Hippocampal formation (tissue), 2 donors: ENCODE results near the gene PXN.

ENCODE experiments used
- DNase-seq, 2 donors: peaks; one replicate each; lab custom pipeline; 2025; lab: John Stamatoyannopoulos, UW

The PXN gene

GRCh38 chr12:120265473-120266179 lies at the start of gene PXN:
TSS of gene PXN (minus strand) at chr12:120265730. CDS start at chr12:120265629, 101 bp downstream.
- peak; percentile 74 to 76 for DNase-seq

GRCh38 chr12:120314220-120314619 lies 48.7 kb upstream of the PXN start:
- DNase-seq = no peak

DNA sequence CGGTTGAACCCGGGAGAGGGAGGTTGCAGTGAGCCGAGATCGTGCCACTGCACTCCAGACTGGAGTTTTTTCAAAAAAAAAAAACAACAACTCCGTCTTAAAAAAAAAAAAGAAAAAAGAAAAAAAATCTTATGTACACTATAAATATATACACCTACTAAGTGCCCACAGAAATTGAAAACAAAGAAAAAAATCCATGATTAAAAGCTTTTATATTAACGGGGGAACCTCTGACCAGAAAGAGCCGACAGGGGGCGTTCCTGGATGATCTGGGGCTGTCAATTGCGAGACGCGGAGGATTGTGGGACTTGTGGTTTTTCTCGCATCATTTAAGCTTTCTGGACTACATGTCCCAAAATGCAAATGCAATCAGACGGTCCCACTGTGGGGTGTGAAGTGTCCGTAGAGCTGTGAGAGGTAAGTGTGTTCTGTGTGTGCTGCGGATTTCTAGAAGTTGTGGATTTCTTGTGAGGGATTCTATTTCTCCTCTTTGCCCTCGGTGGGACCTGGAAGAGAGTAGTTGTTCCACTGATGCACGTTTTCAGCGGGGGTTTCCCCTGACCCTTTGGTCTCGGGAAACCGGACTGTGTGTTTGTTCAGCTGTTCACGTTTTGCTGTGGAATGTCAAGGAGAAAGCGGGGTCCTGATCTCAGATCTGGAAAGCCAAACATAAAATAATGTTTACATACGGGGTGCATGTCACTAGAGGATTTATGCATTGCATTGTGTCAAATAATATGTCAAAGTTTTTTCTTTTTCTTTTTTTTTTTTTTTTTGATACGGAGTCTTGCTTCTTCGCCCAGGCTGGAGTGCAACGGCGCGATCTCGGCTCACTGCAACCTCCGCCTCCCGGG lies 36.7 kb upstream of the PXN start, which contains the start of gene SIRT4:
TSS of gene SIRT4 (plus strand) at position 360 of the 854 bp plus-strand sequence. CDS start 1,241 bp downstream, outside the sequence.
- DNase-seq = peak; percentile 81 to 95

- peak; percentile 66 to 91 for DNase-seq
These were observed 27.4 kb upstream of the PXN start, which contains the start of gene RNU4-1 for GRCh38 chr12:120292661-120293531. TSS of gene RNU4-1 (minus strand) at chr12:120293237.

GRCh38 chr12:120292411-120292660 lies 26.8 kb upstream of the PXN start:
- no peak for DNase-seq

- DNase-seq = no peak
These were observed 25.2 kb upstream of the PXN start for GRCh38 chr12:120290609-120291305.

GRCh38 chr12:120287491-120287890 lies 22.0 kb upstream of the PXN start:
- DNase-seq = no peak

GRCh38 chr12:120286768-120287490 lies 21.4 kb upstream of the PXN start:
- DNase-seq = no peak

DNA sequence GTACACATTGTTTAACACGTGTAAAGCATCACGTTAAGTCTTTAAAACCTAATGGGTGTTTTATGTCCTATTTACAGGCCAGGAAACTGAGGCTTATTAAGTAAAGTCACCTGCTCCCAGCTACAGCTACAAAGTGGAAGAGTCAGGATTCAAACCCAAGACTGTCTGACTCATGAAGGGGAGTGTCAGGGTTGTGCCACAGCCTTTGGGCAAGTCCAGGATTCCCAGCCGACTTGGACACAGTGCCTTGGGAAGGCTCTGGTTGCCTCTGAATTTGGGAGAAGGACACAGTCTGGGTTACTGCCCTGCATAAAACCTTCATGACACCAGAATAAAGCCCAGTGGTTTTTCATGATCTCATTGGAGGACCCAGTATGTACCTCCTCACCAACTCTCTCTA lies 18.9 kb upstream of the PXN start:
- DNase-seq = no peak

GRCh38 chr12:120283318-120283717 lies 17.8 kb upstream of the PXN start:
- DNase-seq = no peak

DNA sequence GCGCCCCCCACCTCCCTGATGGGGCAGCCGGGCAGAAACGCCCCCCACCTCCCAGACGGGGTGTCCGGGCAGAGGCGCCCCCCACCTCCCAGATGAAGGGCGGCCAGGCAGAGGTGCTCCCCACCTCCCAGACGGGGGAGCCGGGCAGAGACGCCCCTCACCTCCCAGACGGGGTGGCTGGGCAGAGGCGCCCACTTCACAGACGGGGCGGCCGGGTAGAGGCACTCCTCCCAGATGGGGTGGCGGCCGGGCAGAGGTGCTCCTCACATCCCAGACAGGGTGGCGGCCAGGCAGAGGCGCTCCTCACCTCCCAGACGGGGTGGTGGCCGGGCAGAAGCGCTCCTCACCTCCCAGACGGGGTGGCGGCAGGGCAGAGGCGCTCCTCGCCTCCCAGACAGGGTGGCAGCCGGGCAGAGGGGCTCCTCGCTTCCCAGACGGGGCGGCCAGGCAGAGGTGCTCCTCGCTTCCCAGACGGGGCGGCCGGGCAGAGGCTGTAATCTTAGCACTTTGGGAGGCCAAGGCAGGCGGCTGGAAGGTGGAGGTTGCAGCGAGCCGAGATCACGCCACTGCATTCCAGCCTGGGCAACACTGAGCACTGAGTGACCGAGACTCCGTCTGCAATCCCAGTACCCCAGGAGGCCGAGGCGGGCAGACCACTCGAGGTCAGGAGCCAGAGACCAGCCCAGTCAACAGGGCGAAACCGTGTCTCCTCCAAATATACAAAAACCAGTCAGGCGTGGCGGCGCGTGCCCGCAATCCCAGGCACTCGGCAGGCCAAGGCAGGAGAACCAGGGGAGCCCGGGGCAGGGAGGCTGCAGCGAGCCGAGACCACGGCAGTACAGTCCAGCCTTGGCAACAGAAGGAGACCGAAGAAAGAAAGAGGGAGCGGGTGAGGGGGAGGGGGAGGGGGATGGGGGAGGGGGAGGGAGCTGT lies 12.9 kb upstream of the PXN start:
- DNase-seq = no peak

DNA sequence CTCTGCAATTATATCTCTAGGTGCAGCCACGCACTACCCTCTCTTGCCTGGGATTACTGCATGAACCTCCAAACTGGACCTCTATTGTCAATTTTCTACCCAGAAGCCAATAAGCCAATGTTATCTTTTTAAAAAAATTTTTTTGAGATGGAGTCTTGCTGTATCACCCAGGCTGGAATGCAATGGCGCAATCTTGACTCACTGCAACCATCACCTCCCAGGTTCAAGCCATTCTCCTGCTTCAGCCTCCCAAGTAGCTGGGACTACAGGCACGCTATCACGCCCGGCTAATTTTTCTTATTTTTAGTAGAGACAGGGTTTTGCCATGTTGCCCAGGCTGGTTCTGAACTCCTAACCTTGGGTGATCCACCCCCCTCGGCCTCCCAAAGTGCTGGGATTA lies 11.2 kb upstream of the PXN start:
- no peak for DNase-seq

DNA sequence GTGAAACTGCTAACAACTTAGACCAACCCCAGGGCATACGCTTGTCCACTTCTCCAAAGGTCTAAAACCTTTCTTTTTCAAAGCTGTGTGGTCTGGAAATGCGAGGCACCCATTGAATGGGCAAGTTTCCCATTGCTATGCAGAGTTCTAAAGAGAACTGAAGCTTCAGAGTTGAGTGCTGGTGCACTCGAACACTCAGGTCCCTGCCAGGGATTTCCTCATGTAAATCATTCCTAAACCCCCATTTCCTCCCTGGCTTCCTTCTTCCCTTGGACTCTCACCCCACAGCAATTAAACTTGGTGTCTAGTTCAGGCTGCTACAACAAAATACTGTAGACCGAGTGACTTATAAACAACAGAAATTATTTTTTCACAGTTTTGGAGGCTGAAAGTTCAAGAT lies 2.2 kb upstream of the PXN start:
- no peak for DNase-seq

DNA sequence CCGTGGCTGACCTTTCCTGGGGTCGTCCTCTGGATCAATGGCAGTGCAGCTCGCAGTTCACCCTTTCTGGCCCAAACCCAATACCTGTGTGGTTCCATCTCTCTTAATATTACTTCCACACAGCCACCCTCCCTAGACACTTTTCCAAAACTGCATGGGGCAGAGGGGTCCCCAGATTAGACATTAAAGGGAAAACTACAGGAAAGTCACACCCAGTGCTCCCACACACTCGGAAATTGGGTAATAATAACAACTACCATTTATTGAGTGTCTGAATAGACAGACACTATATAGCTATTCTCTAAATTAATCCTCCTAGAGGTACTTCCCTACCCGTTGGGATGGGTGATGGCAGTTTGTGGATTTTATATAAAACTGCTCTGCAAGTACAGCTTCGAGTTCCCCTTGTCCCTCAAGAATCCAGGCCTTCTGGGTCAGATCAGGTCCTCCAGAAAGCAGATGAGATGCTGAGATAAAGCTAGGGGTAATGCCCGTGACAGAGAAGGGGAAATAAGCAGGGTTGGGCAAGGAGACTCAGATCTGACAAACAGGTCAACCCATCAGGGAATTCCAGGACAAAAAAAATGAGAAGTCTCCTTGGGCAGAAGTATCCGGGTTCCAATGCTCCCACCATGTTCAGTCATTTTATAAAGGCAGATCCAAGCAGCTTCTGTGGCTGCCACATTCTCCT lies 795 bp upstream of the PXN start:
- DNase-seq = no peak

DNA sequence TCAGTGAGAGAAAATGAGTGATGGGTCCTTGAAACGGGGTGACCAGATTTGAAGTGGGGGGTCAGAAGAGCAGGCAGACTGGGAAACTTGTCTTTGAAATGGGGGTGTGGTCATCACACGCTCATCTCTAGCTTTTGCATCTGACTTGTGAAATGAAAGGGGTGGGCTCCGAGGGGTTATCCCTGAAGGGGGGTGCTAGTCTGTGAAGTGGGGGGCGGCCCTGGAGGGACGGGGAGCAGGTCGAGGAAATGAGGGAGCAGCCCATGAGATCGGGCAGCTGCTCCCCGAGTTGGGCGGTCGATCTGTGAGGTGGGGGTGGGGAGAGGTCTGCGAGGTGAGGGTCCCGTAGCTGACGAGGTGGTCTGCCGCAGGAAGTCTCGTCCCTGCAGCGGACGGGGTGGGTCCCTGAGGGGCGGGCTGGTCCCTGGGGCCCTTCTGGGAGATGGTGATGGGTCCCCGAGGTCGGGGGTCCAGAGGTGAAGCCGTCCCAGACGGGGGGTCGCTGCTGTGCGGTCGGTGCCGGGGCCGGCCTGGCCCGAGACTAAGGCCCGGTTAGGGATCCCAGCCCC lies 542 bp downstream of the PXN start:
- no peak for DNase-seq

- DNase-seq = no peak
These were observed 1.2 kb downstream of the PXN start for GRCh38 chr12:120264086-120264903.

DNA sequence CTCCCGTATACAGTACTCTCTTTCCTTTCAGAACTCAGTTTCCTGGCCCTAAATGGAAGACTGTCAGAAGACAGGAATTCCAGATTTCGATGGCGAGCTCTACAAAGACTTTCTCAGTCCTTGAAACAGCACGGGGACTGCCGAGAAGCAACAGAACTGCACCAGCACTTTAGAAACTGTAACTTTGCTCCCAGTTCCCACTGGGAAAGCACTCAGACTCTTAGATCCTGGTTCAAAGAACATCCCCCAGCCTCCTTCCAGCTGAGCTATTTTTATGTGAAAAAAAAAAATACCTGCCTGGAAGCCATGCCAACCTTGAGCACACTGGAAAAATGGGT lies 1.8 kb downstream of the PXN start:
- no peak for DNase-seq
